NCI-H446 treated with DMSO at 0.1 percent for 48 hours (cell line): ENCODE measurements around the gene ADGRL1.
"Not testable (repeated sequence)": the region's sequence is repeated elsewhere in the genome, so short reads cannot be mapped to it uniquely, and the experiment has no call there.

Experiments used
- DNase-seq: peaks from one replicate; lab custom pipeline; 2025; lab: John Stamatoyannopoulos, UW

Gene ADGRL1

GRCh38 chr19:14205452-14206287 is at the start of gene ADGRL1:
Gene ADGRL1, minus strand, starts transcription at chr19:14206169. Its CDS starts 22,567 bp downstream, at chr19:14183602.
- not testable (repeated sequence) for DNase-seq

- not testable (repeated sequence) for DNase-seq
Measured at GRCh38 chr19:14255316-14255715, 49.3 kb upstream of the ADGRL1 start.

- DNase-seq = not testable (repeated sequence)
Measured at GRCh38 chr19:14253822-14254599, 48.0 kb upstream of the ADGRL1 start.

- not testable (repeated sequence) for DNase-seq
Measured at GRCh38 chr19:14252136-14252535, 46.2 kb upstream of the ADGRL1 start.

GRCh38 chr19:14250870-14251269 is 44.9 kb upstream of the ADGRL1 start:
- no peak for DNase-seq

GRCh38 chr19:14250315-14250714 is 44.3 kb upstream of the ADGRL1 start:
- DNase-seq = not testable (repeated sequence)

- DNase-seq = not testable (repeated sequence)
Measured at GRCh38 chr19:14249891-14250290, 43.9 kb upstream of the ADGRL1 start.

GRCh38 chr19:14249012-14249754 is 43.2 kb upstream of the ADGRL1 start:
- not testable (repeated sequence) for DNase-seq

- peak; percentile 9 for DNase-seq
Measured at GRCh38 chr19:14248578-14249011, 42.6 kb upstream of the ADGRL1 start.

GRCh38 chr19:14247548-14248471 is 41.8 kb upstream of the ADGRL1 start:
- DNase-seq = not testable (repeated sequence)

GRCh38 chr19:14247205-14247547 is 41.2 kb upstream of the ADGRL1 start:
- not testable (repeated sequence) for DNase-seq

GRCh38 chr19:14244393-14244792 is 38.4 kb upstream of the ADGRL1 start:
- not testable (repeated sequence) for DNase-seq

- not testable (repeated sequence) for DNase-seq
Measured at GRCh38 chr19:14243718-14244117, 37.7 kb upstream of the ADGRL1 start.

- no peak for DNase-seq
Measured at GRCh38 chr19:14237014-14237941, 31.3 kb upstream of the ADGRL1 start.

GRCh38 chr19:14232945-14233344 is 27.0 kb upstream of the ADGRL1 start:
- DNase-seq = not testable (repeated sequence)

- DNase-seq = not testable (repeated sequence)
Measured at GRCh38 chr19:14228446-14229071, 22.6 kb upstream of the ADGRL1 start.

- not testable (repeated sequence) for DNase-seq
Measured at GRCh38 chr19:14226498-14226897, 20.5 kb upstream of the ADGRL1 start.

GRCh38 chr19:14222886-14223285 is 16.9 kb upstream of the ADGRL1 start:
- DNase-seq = no peak

GRCh38 chr19:14221345-14221744 is 15.4 kb upstream of the ADGRL1 start:
- not testable (repeated sequence) for DNase-seq
